ENCODE data around the gene ITGA1.

DNA sequence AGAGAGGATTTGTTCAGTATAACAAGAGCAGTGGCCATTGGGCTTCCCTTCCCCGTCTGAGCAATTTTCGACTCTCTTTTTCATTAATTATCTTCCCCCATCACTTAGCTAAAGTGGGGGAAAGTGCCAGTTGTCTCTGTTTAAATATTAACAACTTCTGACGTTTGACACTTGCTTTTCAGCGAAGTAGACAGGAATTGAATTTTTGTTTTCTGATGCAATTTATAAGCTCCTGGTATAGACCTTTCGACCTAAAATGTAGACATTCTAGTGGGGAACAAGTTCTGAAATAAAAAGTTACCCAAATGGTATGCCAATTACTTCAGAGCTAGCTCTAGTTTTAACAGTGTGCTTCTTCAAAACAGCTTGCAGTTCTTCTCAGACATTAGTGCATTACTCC is 100.6 kb downstream of the ITGA1 start:
- TF ChIP-seq, protein P1, sequence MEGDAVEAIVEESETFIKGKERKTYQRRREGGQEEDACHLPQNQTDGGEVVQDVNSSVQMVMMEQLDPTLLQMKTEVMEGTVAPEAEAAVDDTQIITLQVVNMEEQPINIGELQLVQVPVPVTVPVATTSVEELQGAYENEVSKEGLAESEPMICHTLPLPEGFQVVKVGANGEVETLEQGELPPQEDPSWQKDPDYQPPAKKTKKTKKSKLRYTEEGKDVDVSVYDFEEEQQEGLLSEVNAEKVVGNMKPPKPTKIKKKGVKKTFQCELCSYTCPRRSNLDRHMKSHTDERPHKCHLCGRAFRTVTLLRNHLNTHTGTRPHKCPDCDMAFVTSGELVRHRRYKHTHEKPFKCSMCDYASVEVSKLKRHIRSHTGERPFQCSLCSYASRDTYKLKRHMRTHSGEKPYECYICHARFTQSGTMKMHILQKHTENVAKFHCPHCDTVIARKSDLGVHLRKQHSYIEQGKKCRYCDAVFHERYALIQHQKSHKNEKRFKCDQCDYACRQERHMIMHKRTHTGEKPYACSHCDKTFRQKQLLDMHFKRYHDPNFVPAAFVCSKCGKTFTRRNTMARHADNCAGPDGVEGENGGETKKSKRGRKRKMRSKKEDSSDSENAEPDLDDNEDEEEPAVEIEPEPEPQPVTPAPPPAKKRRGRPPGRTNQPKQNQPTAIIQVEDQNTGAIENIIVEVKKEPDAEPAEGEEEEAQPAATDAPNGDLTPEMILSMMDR (IDR thresholded peaks at IDR 0.05 in 4 of 5, conservative IDR thresholded peaks at IDR 0.05 in 1 of 5), result no peak
- no peak for TF ChIP-seq POLR2A (IDR thresholded peaks at IDR 0.05)
